Smooth muscle cell (in vitro differentiated cells): Measurements from ENCODE around the gene ARHGAP9. TPM values are rescaled to one million over a fixed set of nuclear protein-coding genes. Genes with fewer than 3 reads are reported as not detected.

Experiments used
- DNase-seq: peaks from one replicate; lab custom pipeline; 2025; ENCODE audit not compliant: unreplicated experiment; lab: John Stamatoyannopoulos, UW
- H2AFZ ChIP-seq: fragments of 200-600 bp; sonication (generic); 2 replicates; pipeline ENCODE4 v1.6.0; 2016; ENCODE audit warnings: antibody characterized with exemption, low read depth, mild to moderate bottlenecking
- H3F3A ChIP-seq: fragments of 200-600 bp; sonication (generic); 2 replicates; pipeline ENCODE4 v1.6.0; 2017; ENCODE audit warnings: antibody characterized with exemption, low read depth
- H3K27ac ChIP-seq: fragments of 200-600 bp; sonication (generic); 2 replicates; pipeline ENCODE4 v1.5.1; 2016; ENCODE audit warnings: low read depth, mild to moderate bottlenecking
- H3K27me3 ChIP-seq: fragments of 200-600 bp; sonication (generic); 2 replicates; pipeline ENCODE4 v1.6.1; 2016; ENCODE audit warnings: low read depth, mild to moderate bottlenecking
- H3K36me3 ChIP-seq: fragments of 200-600 bp; sonication (generic); 2 replicates; pipeline ENCODE4 v1.5.1; 2016; ENCODE audit warnings: low read depth
- H3K4me1 ChIP-seq: fragments of 200-600 bp; sonication (generic); 2 replicates; pipeline ENCODE4 v1.5.1; 2016; ENCODE audit warnings: low read depth
- H3K4me2 ChIP-seq: fragments of 200-600 bp; sonication (generic); 2 replicates; pipeline ENCODE4 v1.6.0; 2016; ENCODE audit warnings: mild to moderate bottlenecking
- H3K4me3 ChIP-seq: fragments of 200-600 bp; sonication (generic); 2 replicates; pipeline ENCODE4 v1.5.1; 2016; ENCODE audit warnings: mild to moderate bottlenecking
- H3K79me2 ChIP-seq: fragments of 200-600 bp; sonication (generic); 2 replicates; pipeline ENCODE4 v1.6.0; 2016; ENCODE audit warnings: low read depth, mild to moderate bottlenecking
- H3K9ac ChIP-seq: fragments of 200-600 bp; sonication (generic); 2 replicates; pipeline ENCODE4 v1.6.0; 2016; ENCODE audit warnings: low read depth
- H3K9me3 ChIP-seq: fragments of 200-600 bp; sonication (generic); replicated peaks from 2 replicates; pipeline ENCODE4 v1.5.1; 2016; ENCODE audit warnings: low read depth
- H4K20me1 ChIP-seq: fragments of 200-600 bp; sonication (generic); 2 replicates; pipeline ENCODE4 v1.6.0; 2016; ENCODE audit warnings: low read depth
- WGBS: methylation state at CpG from one replicate; pipeline ENCODE4 v1.1.7; 2016; ENCODE audit warnings: low lambda C conversion rate; 5-methylcytosine and 5-hydroxymethylcytosine counted together
- polyA plus RNA-seq: library from polyadenylated mRNA; unstranded; fragments of >200 nt; fragmentation: Nextera tagmentation; extraction: Ambion mirVana; gene quantifications from 2 replicates; pipeline ENCODE4 v1.2.1, GENCODE V29; 2016
- total RNA-seq: library from RNA; depleted of rRNA; stranded (reverse); fragments of >200 nt; gene quantifications from 2 replicates; pipeline ENCODE4 v1.2.3, GENCODE V29; 2014
- TF ChIP-seq, protein P1 (sequence below): fragments of 200-600 bp; sonication (generic); IDR thresholded peaks from 2 replicates; pipeline ENCODE4 v1.5.1; 2017; ENCODE audit warnings: borderline replicate concordance, mild to moderate bottlenecking, antibody characterized with exemption; ENCODE audit not compliant: insufficient read depth, poor library complexity, severe bottlenecking

ARHGAP9 gene
- total and polyA plus RNA-seq, 2 experiments from 2014 or later = 1.3 TPM; not detected in 1

DNA sequence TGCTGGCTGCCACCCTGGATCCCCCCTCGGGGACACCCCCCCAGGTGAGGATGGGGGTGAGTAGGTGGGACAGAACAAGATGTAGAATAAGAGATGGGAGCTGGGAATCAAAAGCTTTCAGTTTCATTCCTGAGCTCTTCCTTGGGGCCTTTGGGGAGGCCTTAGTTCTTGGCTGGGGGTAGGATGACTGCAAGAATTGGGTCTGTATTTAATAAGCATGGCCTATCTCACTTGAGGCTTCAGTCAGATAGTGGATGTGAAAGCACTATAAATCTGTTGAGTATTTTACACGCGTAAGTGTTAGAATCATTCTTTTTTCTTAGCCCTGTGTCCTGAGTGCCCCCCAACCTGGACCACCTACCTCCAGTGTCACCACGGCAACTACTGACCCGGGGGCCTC, 47.5 kb upstream of the ARHGAP9 start:
- peaks cover 43% of the 10 kb centered on the region for H4K20me1 ChIP-seq
- H2AFZ ChIP-seq = no peak overlapping the region
- 100% methylated on average over 5 of the region's 5 CpGs for WGBS
- TF ChIP-seq, protein P1, sequence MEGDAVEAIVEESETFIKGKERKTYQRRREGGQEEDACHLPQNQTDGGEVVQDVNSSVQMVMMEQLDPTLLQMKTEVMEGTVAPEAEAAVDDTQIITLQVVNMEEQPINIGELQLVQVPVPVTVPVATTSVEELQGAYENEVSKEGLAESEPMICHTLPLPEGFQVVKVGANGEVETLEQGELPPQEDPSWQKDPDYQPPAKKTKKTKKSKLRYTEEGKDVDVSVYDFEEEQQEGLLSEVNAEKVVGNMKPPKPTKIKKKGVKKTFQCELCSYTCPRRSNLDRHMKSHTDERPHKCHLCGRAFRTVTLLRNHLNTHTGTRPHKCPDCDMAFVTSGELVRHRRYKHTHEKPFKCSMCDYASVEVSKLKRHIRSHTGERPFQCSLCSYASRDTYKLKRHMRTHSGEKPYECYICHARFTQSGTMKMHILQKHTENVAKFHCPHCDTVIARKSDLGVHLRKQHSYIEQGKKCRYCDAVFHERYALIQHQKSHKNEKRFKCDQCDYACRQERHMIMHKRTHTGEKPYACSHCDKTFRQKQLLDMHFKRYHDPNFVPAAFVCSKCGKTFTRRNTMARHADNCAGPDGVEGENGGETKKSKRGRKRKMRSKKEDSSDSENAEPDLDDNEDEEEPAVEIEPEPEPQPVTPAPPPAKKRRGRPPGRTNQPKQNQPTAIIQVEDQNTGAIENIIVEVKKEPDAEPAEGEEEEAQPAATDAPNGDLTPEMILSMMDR = no peak
- no peak overlapping the region for H3K9ac ChIP-seq
- DNase-seq = no peak
- H3K4me1 ChIP-seq = peaks cover 10% of the 10 kb centered on the region
- H3F3A ChIP-seq = peaks cover 38% of the 10 kb centered on the region
- H3K9me3 ChIP-seq = no peaks in the 10 kb centered on the region
- peaks cover 4% of the 10 kb centered on the region for H3K36me3 ChIP-seq
- H3K27me3 ChIP-seq = no peaks in the 10 kb centered on the region
- H3K4me2 ChIP-seq = no peak overlapping the region
- no peak overlapping the region for H3K4me3 ChIP-seq
- H3K27ac ChIP-seq = no peak overlapping the region
- H3K79me2 ChIP-seq = peaks cover 28% of the 10 kb centered on the region

DNA sequence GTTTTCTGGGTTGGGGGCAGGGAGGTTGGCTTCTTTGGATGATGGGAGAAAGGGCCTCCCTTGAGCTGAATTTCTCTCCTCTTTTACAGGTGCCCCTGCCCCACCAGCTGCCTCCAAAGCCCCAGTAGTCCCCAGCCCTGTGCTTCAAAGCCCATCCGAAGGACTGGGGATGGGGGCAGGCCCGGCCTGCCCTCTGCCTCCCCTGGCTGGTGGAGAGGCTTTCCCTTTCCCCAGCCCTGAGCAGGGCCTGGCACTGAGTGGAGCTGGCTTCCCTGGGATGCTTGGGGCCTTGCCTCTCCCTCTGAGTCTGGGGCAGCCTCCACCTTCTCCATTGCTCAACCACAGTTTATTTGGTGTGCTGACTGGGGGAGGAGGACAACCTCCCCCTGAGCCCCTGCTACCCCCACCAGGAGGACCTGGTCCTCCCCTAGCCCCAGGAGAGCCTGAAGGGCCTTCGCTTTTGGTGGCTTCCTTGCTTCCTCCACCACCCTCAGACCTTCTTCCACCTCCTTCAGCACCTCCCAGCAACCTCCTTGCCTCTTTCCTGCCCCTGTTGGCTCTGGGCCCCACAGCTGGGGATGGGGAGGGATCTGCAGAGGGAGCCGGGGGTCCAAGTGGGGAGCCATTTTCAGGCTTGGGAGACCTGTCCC, 46.9 kb upstream of the ARHGAP9 start:
- Histone ChIP-seq H2AFZ (no peak overlapping the region), H3K9me3 (no peaks in the 10 kb centered on the region), H3F3A (peaks cover 39% of the 10 kb centered on the region), H3K36me3 (no peaks in the 10 kb centered on the region), H3K4me3 (no peak overlapping the region), H4K20me1 (peaks cover 43% of the 10 kb centered on the region), H3K27me3 (no peaks in the 10 kb centered on the region), H3K4me1 (peaks cover 16% of the 10 kb centered on the region), H3K27ac (no peak overlapping the region), H3K9ac (no peak overlapping the region), H3K4me2 (no peak overlapping the region), H3K79me2 (peaks cover 28% of the 10 kb centered on the region)
- WGBS = 92% methylated on average over 4 of the region's 4 CpGs
- TF ChIP-seq, protein P1 = no peak
- DNase-seq = no peak

DNA sequence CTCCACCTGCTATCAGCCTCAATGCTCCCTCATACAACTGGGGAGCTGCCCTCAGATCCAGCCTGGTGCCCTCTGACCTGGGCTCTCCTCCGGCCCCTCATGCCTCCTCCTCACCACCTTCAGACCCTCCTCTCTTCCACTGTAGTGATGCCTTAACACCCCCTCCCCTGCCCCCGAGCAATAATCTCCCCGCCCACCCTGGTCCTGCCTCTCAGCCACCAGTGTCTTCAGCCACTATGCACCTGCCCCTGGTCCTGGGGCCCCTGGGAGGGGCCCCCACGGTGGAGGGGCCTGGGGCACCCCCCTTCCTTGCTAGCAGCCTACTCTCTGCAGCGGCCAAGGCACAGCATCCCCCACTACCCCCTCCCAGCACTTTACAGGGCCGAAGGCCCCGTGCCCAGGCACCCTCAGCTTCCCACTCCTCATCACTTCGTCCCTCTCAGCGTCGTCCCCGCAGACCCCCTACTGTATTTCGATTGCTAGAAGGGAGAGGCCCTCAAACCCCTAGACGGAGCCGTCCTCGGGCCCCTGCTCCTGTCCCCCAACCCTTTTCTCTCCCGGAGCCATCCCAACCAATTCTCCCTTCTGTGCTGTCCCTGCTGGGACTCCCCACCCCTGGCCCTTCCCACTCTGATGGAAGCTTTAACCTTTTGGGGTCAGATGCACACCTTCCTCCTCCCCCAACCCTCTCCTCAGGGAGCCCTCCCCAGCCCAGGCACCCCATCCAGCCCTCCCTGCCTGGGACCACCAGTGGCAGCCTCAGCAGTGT, 46.1 kb upstream of the ARHGAP9 start:
- Histone ChIP-seq H3K4me3 (no peak overlapping the region), H3K36me3 (no peaks in the 10 kb centered on the region), H3K79me2 (peaks cover 28% of the 10 kb centered on the region), H3K9ac (no peak overlapping the region), H3K4me2 (no peak overlapping the region), H3K9me3 (no peaks in the 10 kb centered on the region), H3K4me1 (peaks cover 24% of the 10 kb centered on the region), H2AFZ (no peak overlapping the region), H3K27ac (no peak overlapping the region), H4K20me1 (peaks cover 43% of the 10 kb centered on the region), H3K27me3 (no peaks in the 10 kb centered on the region), H3F3A (peaks cover 40% of the 10 kb centered on the region)
- TF ChIP-seq, protein P1 = no peak
- 98% methylated on average over 14 of the region's 16 CpGs for WGBS
- no peak for DNase-seq
